Endothelial cell of umbilical vein (primary cell): ENCODE measurements around the gene DHDH. TPM values are rescaled to one million over a fixed set of nuclear protein-coding genes. Genes with fewer than 3 reads are reported as not detected.
"Not testable (repeated sequence)": the region's sequence is repeated elsewhere in the genome, so short reads cannot be mapped to it uniquely, and the experiment has no call there.

ENCODE experiments used
- BruUV-seq: library from RNA; stranded (reverse); fragments of 400-500 nt; replicated peaks from 2 replicates; lab custom pipeline; 2021; lab: Mats Ljungman, UMichigan
- CTCF ChIA-PET: fragments of 300-600, 350-600 bp; sonication (Branson Sonifier 250); formaldehyde crosslinking; loops from one replicate; lab custom pipeline; 2021; ENCODE audit warnings: antibody characterized with exemption, inconsistent platforms; lab: Charles Lee
- POLR2A ChIA-PET: fragments of 300-600, 350-600 bp; sonication (Branson Sonifier 250); formaldehyde crosslinking; loops from one replicate; lab custom pipeline; 2021; ENCODE audit warnings: antibody characterized with exemption, inconsistent platforms; lab: Charles Lee
- DNase-seq: peaks from one replicate; pipeline ENCODE4 v3.0.0-alpha.2; 2011; ENCODE audit warnings: low read depth, low spot score
- FAIRE-seq: peaks from 2 replicates; lab custom pipeline; 2011; peaks lifted over from hg19 to GRCh38; lab: Jason Lieb, UNC
- H2AFZ ChIP-seq: 2 replicates; pipeline ENCODE4 v1.6.0; 2012; ENCODE audit warnings: low read depth, low read length, control low read depth, inconsistent platforms
- H3K27ac ChIP-seq: 2 replicates; pipeline ENCODE4 v1.5.1; 2011; ENCODE audit warnings: low read depth, mild to moderate bottlenecking, control low read depth, low read length, moderate library complexity; ENCODE audit not compliant: insufficient read depth
- H3K27me3 ChIP-seq, 2 experiments: 2 replicates each; pipeline versions ENCODE4 v1.6.0 to v1.6.1; 2011; ENCODE audit warnings: low read length in 2 of 2, mixed read lengths in 1 of 2; ENCODE audit not compliant: control insufficient read depth in 2 of 2, insufficient read depth in 2 of 2
- H3K36me3 ChIP-seq, 2 experiments: 2 replicates in 1 of 2; 3 replicates in 1 of 2; pipeline ENCODE4 v1.5.1; 2011; ENCODE audit warnings: low read length in 2 of 2, mild to moderate bottlenecking in 1 of 2, moderate library complexity in 1 of 2; ENCODE audit not compliant: control insufficient read depth in 2 of 2, insufficient read depth in 2 of 2; ENCODE audit errors: extremely low read depth in 1 of 2
- H3K4me1 ChIP-seq: 3 replicates; pipeline ENCODE4 v1.5.1; 2011; ENCODE audit warnings: mild to moderate bottlenecking, low read length; ENCODE audit not compliant: control insufficient read depth, insufficient read depth; ENCODE audit errors: extremely low read depth
- H3K4me2 ChIP-seq: 2 replicates; pipeline ENCODE4 v1.6.1; 2011; ENCODE audit warnings: low read length, control low read depth, mixed read lengths; ENCODE audit not compliant: insufficient read depth
- H3K4me3 ChIP-seq, 3 experiments: fragments of 200-600 bp in 1 of 3; sonication (generic), shearing (Covaris generic) in 1 of 3; replicated peaks in 1 of 3; 2 replicates each; pipeline ENCODE4 v1.5.1; 2011 to 2016; ENCODE audit warnings: control low read depth in 3 of 3, low read length in 3 of 3, mild to moderate bottlenecking in 2 of 3, inconsistent platforms in 1 of 3, low read depth in 1 of 3, moderate library complexity in 1 of 3; ENCODE audit not compliant: insufficient read depth in 1 of 3
- H3K79me2 ChIP-seq: 2 replicates; pipeline ENCODE4 v1.6.0; 2012; ENCODE audit warnings: low read length, inconsistent platforms; ENCODE audit not compliant: control insufficient read depth, insufficient read depth
- H3K9ac ChIP-seq: replicated peaks from 2 replicates; pipeline ENCODE3; 2011; ENCODE audit warnings: low read length, control low read depth; ENCODE audit not compliant: insufficient read depth; ENCODE audit errors: extremely low read depth
- H3K9me1 ChIP-seq: replicated peaks from 3 replicates; pipeline ENCODE4 v1.6.0; 2011; ENCODE audit warnings: mild to moderate bottlenecking, low read length; ENCODE audit not compliant: control insufficient read depth, insufficient read depth; ENCODE audit errors: extremely low read depth
- H3K9me3 ChIP-seq: replicated peaks from 2 replicates; pipeline ENCODE4 v1.5.1; 2012; ENCODE audit warnings: low read length, inconsistent platforms; ENCODE audit not compliant: control insufficient read depth, insufficient read depth
- H4K20me1 ChIP-seq: replicated peaks from 2 replicates; pipeline ENCODE3; 2011; ENCODE audit warnings: mild to moderate bottlenecking, low read length; ENCODE audit not compliant: control insufficient read depth, insufficient read depth; ENCODE audit errors: extremely low read depth
- CTCF ChIP-seq, 2 donors: IDR thresholded peaks; 1 replicate in 1 of 2; 2 replicates in 1 of 2; pipeline ENCODE4 v1.5.1; 2011; ENCODE audit warnings: low read length in 2 of 2, mild to moderate bottlenecking in 2 of 2, moderate library complexity in 2 of 2, control low read depth in 1 of 2, inconsistent platforms in 1 of 2, low read depth in 1 of 2; ENCODE audit not compliant: insufficient read depth in 1 of 2; ENCODE audit errors: extremely low read depth in 1 of 2
- EZH2 ChIP-seq: IDR thresholded peaks from 2 replicates; pipeline ENCODE4 v1.6.1; 2012; ENCODE audit warnings: borderline replicate concordance, low read depth, mild to moderate bottlenecking, moderate library complexity, low read length, inconsistent platforms; ENCODE audit not compliant: severe bottlenecking
- FOS ChIP-seq: IDR thresholded peaks from 2 replicates; pipeline ENCODE4 v1.6.1; 2011; ENCODE audit warnings: mild to moderate bottlenecking, low read length, moderate library complexity, borderline replicate concordance; ENCODE audit not compliant: insufficient read depth
- GATA2 ChIP-seq: IDR thresholded peaks from 2 replicates; pipeline ENCODE4 v1.7.0; 2011; ENCODE audit warnings: low read depth, mild to moderate bottlenecking, moderate library complexity, mixed read lengths, low read length; ENCODE audit not compliant: insufficient read length, insufficient read depth
- JUN ChIP-seq: IDR thresholded peaks from 2 replicates; pipeline ENCODE4 v1.6.1; 2011; ENCODE audit warnings: borderline replicate concordance, low read depth; ENCODE audit not compliant: insufficient read length, insufficient read depth
- MAX ChIP-seq: IDR thresholded peaks from 2 replicates; pipeline ENCODE4 v1.6.1; 2011; ENCODE audit not compliant: insufficient read depth, insufficient read length
- MYC ChIP-seq: IDR thresholded peaks from one replicate; pipeline ENCODE4 v1.6.1; 2011; ENCODE audit warnings: mild to moderate bottlenecking, low read depth, low read length
- POLR2A ChIP-seq: IDR thresholded peaks from 2 replicates; pipeline ENCODE4 v1.6.1; 2012; ENCODE audit warnings: low read depth, mild to moderate bottlenecking, control low read depth, low read length
- POLR2AphosphoS5 ChIP-seq: IDR thresholded peaks from 2 replicates; pipeline ENCODE4 v1.6.1; 2012; ENCODE audit warnings: low read depth, mild to moderate bottlenecking, control low read depth, low read length, moderate library complexity; ENCODE audit not compliant: insufficient read depth
- dilution Hi-C: fragments of 300-500 bp; cut with MboI; formaldehyde crosslinking; loops from one replicate; pipeline ENCODE4 v1.15.0; 2019; ENCODE audit warnings: low sequenced_read_pairs; ENCODE audit not compliant: extremely low pct_ligation_motif_present
- intact Hi-C: fragments of 100-400 bp; cut with micrococcal nuclease; formaldehyde crosslinking; loops from one replicate; pipeline ENCODE4 v1.10.0; 2022
- polyA plus RNA-seq, 4 experiments: library from polyadenylated mRNA; depleted of rRNA in 3 of 4; stranded (reverse) in 3 of 4; unstranded in 1 of 4; fragments of >200 nt; gene quantifications; 2 replicates each; pipeline versions ENCODE4 v1.2.1 to v1.2.3, GENCODE V29; 2011 to 2012; ENCODE audit warnings: missing spikeins in 1 of 4
- total RNA-seq: library from RNA; stranded (reverse); gene quantifications from 2 replicates; pipeline ENCODE4 v1.2.3, GENCODE V29; 2021

Gene DHDH
- total and polyA plus RNA-seq, 2 donors (not counting 3 experiments of a cell fraction or from before 2014, with no cell fraction given) = not detected

GRCh38 chr19:48926909-48927308 lies 6.6 kb upstream of the DHDH start:
- FAIRE-seq = peak; percentile 92
- peaks cover 2% of the 10 kb centered on the region for H3K4me1 ChIP-seq
- peak overlapping the region; percentile 1 for H2AFZ ChIP-seq
- DNase-seq = peak; percentile 82
- no peaks in the 10 kb centered on the region for H3K79me2 ChIP-seq
- intact Hi-C loops = no loop called here
- CTCF ChIA-PET = no interaction called here
- H3K9me3 ChIP-seq = no peaks in the 10 kb centered on the region
- TF ChIP-seq MYC (no peak), POLR2A (no peak), GATA2 (no peak), MAX (no peak), JUN (no peak), POLR2AphosphoS5 (no peak), EZH2 (no peak), CTCF (IDR thresholded peaks at IDR 0.05; ENCODE audit: extremely low read depth in 1 of 2, insufficient read depth in 1 of 2, low read depth in 1 of 2, low read length in 2 of 2) (no peak), FOS (no peak)
- no TSS peak for BruUV-seq
- peaks cover 0 to 7% of the 10 kb centered on the region in 2 experiments for H3K36me3 ChIP-seq
- no peak overlapping the region for H3K4me2 ChIP-seq
- H4K20me1 ChIP-seq = no peaks in the 10 kb centered on the region
- no peak overlapping the region for H3K9ac ChIP-seq
- H3K9me1 ChIP-seq = no peaks in the 10 kb centered on the region
- H3K27ac ChIP-seq = no peak overlapping the region
- dilution Hi-C loops = no loop called here
- POLR2A ChIA-PET = interaction anchor here (1.3 kb wide), 1 partner anchor 32 kb away, joined by 10 read pairs; no protein-coding TSS in a partner anchor
- H3K4me3 ChIP-seq = no peak overlapping the region
- H3K27me3 ChIP-seq = peaks cover 0 to under 1% of the 10 kb centered on the region in 2 experiments

GRCh38 chr19:48927692-48928091 lies 5.8 kb upstream of the DHDH start:
- H3K4me1 ChIP-seq, H3K36me3 ChIP-seq, H2AFZ ChIP-seq, FAIRE-seq, H3K27me3 ChIP-seq, H3K4me3 ChIP-seq, BruUV-seq, DNase-seq, H3K4me2 ChIP-seq, intact Hi-C loops, H4K20me1 ChIP-seq, H3K9ac ChIP-seq, H3K9me3 ChIP-seq, H3K79me2 ChIP-seq, H3K27ac ChIP-seq, H3K9me1 ChIP-seq, dilution Hi-C loops: not testable (repeated sequence)
- ChIA-PET POLR2A (interaction anchor here (1.3 kb wide), 1 partner anchor 33 kb away, joined by 10 read pairs; no protein-coding TSS in a partner anchor), CTCF (interaction anchor here (1.3 kb wide), 1 partner anchor 43 kb away, joined by 4 read pairs; no protein-coding TSS in a partner anchor)
